ENCODE results near the gene TPPP.

TPPP gene

GRCh38 chr5:643811-644271 is 49.3 kb downstream of the TPPP start:
- no peak for DNase-seq

GRCh38 chr5:643351-643801 is 49.8 kb downstream of the TPPP start:
- DNase-seq, result no peak

GRCh38 chr5:642481-642880 is 50.7 kb downstream of the TPPP start:
- DNase-seq, result no peak

- DNase-seq, result no peak
Observed at GRCh38 chr5:641331-641765, 51.8 kb downstream of the TPPP start.

GRCh38 chr5:640461-641330 is 52.5 kb downstream of the TPPP start:
- DNase-seq, result no peak

- no peak for DNase-seq
Observed at GRCh38 chr5:639584-640213, 53.5 kb downstream of the TPPP start.

GRCh38 chr5:639253-639530 is 54.0 kb downstream of the TPPP start:
- DNase-seq, result no peak

GRCh38 chr5:638501-639252 is 54.5 kb downstream of the TPPP start:
- no peak for DNase-seq

GRCh38 chr5:637581-638450 is 55.3 kb downstream of the TPPP start:
- DNase-seq, result no peak

- no peak for DNase-seq
Observed at GRCh38 chr5:636951-637350, 56.2 kb downstream of the TPPP start.

GRCh38 chr5:635306-636055 is 57.7 kb downstream of the TPPP start:
- no peak for DNase-seq

- DNase-seq, result no peak
Observed at GRCh38 chr5:634191-634590, 59.0 kb downstream of the TPPP start.

- DNase-seq, result no peak
Observed at GRCh38 chr5:633501-633955, 59.6 kb downstream of the TPPP start.

- DNase-seq, result peak in 1 of 4 experiments; percentile 16
Observed at GRCh38 chr5:628351-629205, 64.6 kb downstream of the TPPP start.

GRCh38 chr5:627840-628239 is 65.3 kb downstream of the TPPP start:
- DNase-seq, result no peak

- DNase-seq, result no peak
Observed at GRCh38 chr5:626850-627249, 66.3 kb downstream of the TPPP start.

GRCh38 chr5:625516-625915 is 67.6 kb downstream of the TPPP start:
- DNase-seq, result no peak

GRCh38 chr5:624951-625230 is 68.3 kb downstream of the TPPP start:
- no peak for DNase-seq

GRCh38 chr5:624118-624950 is 68.8 kb downstream of the TPPP start:
- DNase-seq, result no peak

GRCh38 chr5:623531-623930 is 69.6 kb downstream of the TPPP start:
- DNase-seq, result no peak
